NB4 (cell line): Measurements from ENCODE around the gene ZNF774.
"Not testable (repeated sequence)": the region's sequence is repeated elsewhere in the genome, so short reads cannot be mapped to it uniquely, and the experiment has no call there.

ENCODE experiments used
- DNase-seq: peaks from one replicate; pipeline ENCODE4 v3.0.0; 2010; ENCODE audit warnings: low read depth
- H3K4me3 ChIP-seq: one replicate; pipeline ENCODE4 v1.5.1; 2011; ENCODE audit warnings: mild to moderate bottlenecking, low read depth, low read length, moderate library complexity
- CTCF ChIP-seq: IDR thresholded peaks from one replicate; pipeline ENCODE4 v1.5.1; 2012; ENCODE audit warnings: low read depth, low read length
- MAX ChIP-seq: IDR thresholded peaks from 2 replicates; pipeline ENCODE4 v1.6.1; 2011; ENCODE audit warnings: low read depth, low read length
- MYC ChIP-seq: IDR thresholded peaks from 2 replicates; pipeline ENCODE4 v1.6.1; 2011; ENCODE audit warnings: low read depth, low read length
- POLR2A ChIP-seq: IDR thresholded peaks from 2 replicates; pipeline ENCODE4 v1.6.1; 2011; ENCODE audit warnings: mild to moderate bottlenecking; ENCODE audit not compliant: insufficient read length; ENCODE audit errors: extremely low read depth

ZNF774 gene

GRCh38 chr15:90402767-90403166, 50.7 kb downstream of the ZNF774 start:
- H3K4me3 ChIP-seq = no peak overlapping the region
- no peak for TF ChIP-seq MAX
- no peak for TF ChIP-seq MYC
- no peak for TF ChIP-seq CTCF
- TF ChIP-seq POLR2A = no peak
- DNase-seq = no peak

DNA sequence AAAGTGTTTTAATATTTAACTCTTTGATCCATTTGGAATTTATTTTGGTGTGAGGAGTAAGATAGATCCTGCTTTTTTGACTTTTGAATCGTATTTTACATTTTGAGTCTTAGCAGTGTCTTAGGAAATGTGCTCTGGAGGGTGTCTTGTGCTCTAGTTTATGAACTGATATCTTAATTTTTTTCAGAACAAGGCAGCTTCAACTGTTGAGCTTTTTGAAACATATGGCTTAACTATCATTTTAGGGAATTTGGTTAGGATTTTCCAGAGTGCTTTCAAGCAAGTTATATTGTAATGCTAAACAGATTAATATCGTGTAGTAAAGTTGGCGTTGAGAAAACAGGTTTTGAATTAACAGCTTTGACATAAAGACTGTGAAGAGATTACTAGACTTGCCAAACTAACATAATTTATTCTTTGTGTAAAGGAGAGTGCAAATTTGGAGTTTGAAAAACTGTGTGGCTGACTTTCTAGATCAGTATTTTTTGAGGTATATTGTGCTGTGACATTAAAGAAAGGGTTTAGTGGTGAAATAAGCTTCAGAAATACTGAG, 53.0 kb downstream of the ZNF774 start:
- no peak for DNase-seq
- TF ChIP-seq POLR2A (no peak), CTCF (no peak), MYC (no peak)
- no peak overlapping the region for H3K4me3 ChIP-seq

DNA sequence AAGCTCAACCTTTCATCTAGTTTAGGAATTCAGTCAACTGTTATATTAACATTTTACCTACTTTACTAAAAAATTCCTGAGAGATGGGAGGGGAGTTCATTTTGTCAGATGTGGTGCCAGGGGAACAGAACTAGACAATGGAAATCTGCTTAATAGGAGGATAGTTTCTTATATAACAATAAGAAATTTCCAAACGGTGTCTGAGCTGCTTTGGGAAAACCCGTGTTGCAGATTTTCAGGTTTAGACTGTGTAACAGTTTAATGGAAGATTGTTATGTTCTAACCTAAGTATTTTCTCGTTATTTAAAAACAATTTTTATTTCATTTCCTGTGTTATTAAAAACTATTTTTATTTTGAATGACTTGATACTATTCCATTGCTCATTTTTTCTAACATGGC, 55.3 kb downstream of the ZNF774 start:
- no peak for TF ChIP-seq MYC
- TF ChIP-seq POLR2A = no peak
- TF ChIP-seq CTCF = no peak
- no peak for TF ChIP-seq MAX
- H3K4me3 ChIP-seq = no peak overlapping the region
- DNase-seq = no peak

DNA sequence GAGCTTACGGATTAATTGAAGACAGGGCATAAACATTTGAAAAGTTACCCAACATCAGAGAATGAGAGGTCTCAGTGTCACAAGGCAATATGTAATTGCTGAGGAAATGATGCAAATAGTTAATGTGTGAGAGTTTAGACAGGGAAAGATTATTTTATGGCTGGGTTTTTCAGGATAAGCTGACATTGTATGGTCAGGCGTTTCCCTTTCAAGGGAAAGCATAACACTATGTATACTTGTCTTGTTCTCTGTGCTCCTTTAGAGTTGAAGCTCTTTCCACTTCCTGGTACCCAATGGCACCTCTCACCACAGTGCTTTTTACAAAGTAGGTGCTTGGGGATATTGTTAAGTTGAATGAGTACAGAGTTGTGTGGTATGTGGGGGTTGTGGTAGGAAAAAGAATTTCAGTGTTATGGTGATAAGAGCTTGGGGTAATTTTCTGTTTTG, 55.8 kb downstream of the ZNF774 start:
- no peak for TF ChIP-seq MAX
- no peak for TF ChIP-seq CTCF
- no peak for TF ChIP-seq POLR2A
- no peak for TF ChIP-seq MYC
- H3K4me3 ChIP-seq = no peak overlapping the region
- DNase-seq = no peak

GRCh38 chr15:90408657-90409056, 56.6 kb downstream of the ZNF774 start:
- H3K4me3 ChIP-seq = no peak overlapping the region
- TF ChIP-seq CTCF (no peak), MYC (no peak), MAX (no peak), POLR2A (no peak)
- no peak for DNase-seq

- not testable (repeated sequence) for DNase-seq, H3K4me3 ChIP-seq
These were observed 57.5 kb downstream of the ZNF774 start for GRCh38 chr15:90409587-90409986.

GRCh38 chr15:90410316-90410715, 58.2 kb downstream of the ZNF774 start:
- not testable (repeated sequence) for H3K4me3 ChIP-seq, DNase-seq
